Upper lobe of left lung (tissue), 6 donors: ENCODE measurements around the gene HAGHL. TPM values are rescaled to one million over a fixed set of nuclear protein-coding genes. Genes with fewer than 3 reads are reported as not detected.
A peak's percentile ranks its signal among the peaks of the same experiment; 100 is the strongest.

Source experiments
- ATAC-seq, 2 donors: fragments of 200-7000 bp; cut with Tn5 transposase; one replicate each; pipeline ENCODE4 v1.9.1; 2022; ENCODE audit warnings: mild to moderate bottlenecking in 2 of 2, moderate library complexity in 2 of 2; ENCODE audit not compliant: low FRiP score in 2 of 2
- DNase-seq, 2 donors: peaks; one replicate each; pipeline ENCODE4 v3.0.0-alpha.2; 2019 to 2020
- H3K27ac ChIP-seq, 4 donors: fragments of 200-600 bp; sonication (generic); one replicate each; pipeline ENCODE4 v1.5.1; 2016 to 2019
- H3K27me3 ChIP-seq, 4 donors: fragments of 200-600 bp; sonication (generic); one replicate each; pipeline ENCODE4 v1.5.1; 2017 to 2019
- H3K36me3 ChIP-seq, 4 donors: fragments of 200-600 bp; sonication (generic); one replicate each; pipeline ENCODE4 v1.5.1; 2016 to 2019
- H3K4me1 ChIP-seq, 4 donors: fragments of 200-600 bp; sonication (generic); one replicate each; pipeline ENCODE4 v1.5.1; 2018 to 2019
- H3K4me3 ChIP-seq, 4 donors: fragments of 200-600 bp; sonication (generic); one replicate each; pipeline ENCODE4 v1.5.1; 2017 to 2019; ENCODE audit warnings: mild to moderate bottlenecking in 2 of 4, moderate library complexity in 1 of 4
- H3K9me3 ChIP-seq, 4 donors: fragments of 200-600 bp; sonication (generic); one replicate each; pipeline ENCODE4 v1.5.1; 2018 to 2019
- CTCF ChIP-seq, 6 experiments: fragments of 450-650 bp in 4 of 6; fragments of 200-600 bp in 2 of 6; sonication (generic) in 2 of 6; IDR thresholded peaks; one replicate each; pipeline ENCODE4 v1.5.1; 2016 to 2019; ENCODE audit warnings: antibody characterized with exemption in 6 of 6
- EP300 ChIP-seq, 4 donors: sonication (generic); formaldehyde crosslinking; IDR thresholded peaks; one replicate each; pipeline ENCODE4 v1.5.1; 2017; ENCODE audit warnings: antibody characterized with exemption in 4 of 4, control low read depth in 2 of 4
- POLR2A ChIP-seq, 4 donors: fragments of 450-650 bp; IDR thresholded peaks; one replicate each; pipeline ENCODE4 v1.5.1; 2016 to 2017; ENCODE audit warnings: antibody characterized with exemption in 4 of 4, mild to moderate bottlenecking in 2 of 4
- POLR2AphosphoS5 ChIP-seq, 2 donors: sonication (generic); formaldehyde crosslinking; IDR thresholded peaks; one replicate each; pipeline ENCODE4 v1.5.1; 2017; ENCODE audit warnings: antibody characterized with exemption in 2 of 2
- WGBS, 2 donors: methylation state at CpG; one replicate each; pipeline ENCODE4 v1.1.5; 2017 to 2018; 5-methylcytosine and 5-hydroxymethylcytosine counted together
- total RNA-seq, 6 donors: library from RNA; depleted of rRNA in 4 of 6; stranded (reverse); fragments of >200 nt in 4 of 6; gene quantifications; one replicate each; pipeline versions ENCODE4 v1.1.0 to v1.2.1, GENCODE V29; 2016 to 2021
- donor health status: DM: no; HTN: no; CAD: no; lungs with moderate emphysema.
- donor health status: DM: no; HTN: yes; CAD: no; lungs with severe emphysema.

The HAGHL gene
- total RNA-seq, 6 donors from 2014 or later = 4.0 to 43.0 (median 13.5) TPM

GRCh38 chr16:730666-731509 is 4.0 kb downstream of the HAGHL start:
- H3K36me3 ChIP-seq = peaks cover 2 to 53% (median 31%) of the 10 kb centered on the region in 4 donors
- no peak overlapping the region for H3K4me3 ChIP-seq
- no peak overlapping the region for H3K27ac ChIP-seq
- peak in 1 of 2 donors; percentile 56 for DNase-seq
- ATAC-seq = no peak
- no peak for TF ChIP-seq POLR2AphosphoS5 (IDR thresholded peaks at IDR 0.05)
- no peak for TF ChIP-seq POLR2A (IDR thresholded peaks at IDR 0.05)
- TF ChIP-seq EP300 (IDR thresholded peaks at IDR 0.05) = no peak
- TF ChIP-seq CTCF (IDR thresholded peaks at IDR 0.05) = no peak
- peaks cover 20 to 32% (median 28%) of the 10 kb centered on the region in 4 donors for H3K4me1 ChIP-seq
- H3K9me3 ChIP-seq = no peaks in the 10 kb centered on the region
- 87 to 90% methylated on average over 13 to 19 of the region's 22 CpGs for WGBS, 2 donors
- H3K27me3 ChIP-seq = peaks cover 0 to 26% (median 17%) of the 10 kb centered on the region in 4 donors

- Histone ChIP-seq H3K4me1 (peaks cover 15 to 18% (median 17%) of the 10 kb centered on the region in 4 donors), H3K27ac (no peak overlapping the region), H3K36me3 (peaks cover 2 to 67% (median 46%) of the 10 kb centered on the region in 4 donors), H3K27me3 (peaks cover 0 to 11% (median 7%) of the 10 kb centered on the region in 4 donors), H3K9me3 (no peaks in the 10 kb centered on the region), H3K4me3 (no peak overlapping the region)
- TF ChIP-seq POLR2AphosphoS5 (IDR thresholded peaks at IDR 0.05) = no peak
- TF ChIP-seq POLR2A (IDR thresholded peaks at IDR 0.05) = no peak
- no peak for TF ChIP-seq EP300 (IDR thresholded peaks at IDR 0.05)
- no peak for TF ChIP-seq CTCF (IDR thresholded peaks at IDR 0.05)
- ATAC-seq = no peak
- DNase-seq = peak in 1 of 2 donors; percentile 52
- 97 to 98% methylated on average over 10 to 12 of the region's 12 CpGs for WGBS, 2 donors
Measured at GRCh38 chr16:732332-732731, 5.4 kb downstream of the HAGHL start.

GRCh38 chr16:732936-733335 is 6.0 kb downstream of the HAGHL start:
- peaks cover 9 to 12% (median 11%) of the 10 kb centered on the region in 4 donors for H3K4me1 ChIP-seq
- peaks cover 2 to 74% (median 49%) of the 10 kb centered on the region in 4 donors for H3K36me3 ChIP-seq
- peaks cover 0 to 5% (median 2%) of the 10 kb centered on the region in 4 donors for H3K27me3 ChIP-seq
- TF ChIP-seq CTCF (IDR thresholded peaks at IDR 0.05) = no peak
- no peak for TF ChIP-seq POLR2AphosphoS5 (IDR thresholded peaks at IDR 0.05)
- no peak for TF ChIP-seq EP300 (IDR thresholded peaks at IDR 0.05)
- TF ChIP-seq POLR2A (IDR thresholded peaks at IDR 0.05) = no peak
- 78 to 90% methylated on average over 3 to 13 of the region's 13 CpGs for WGBS, 2 donors
- no peak overlapping the region for H3K27ac ChIP-seq
- peak in 1 of 2 donors; percentile 77 for DNase-seq
- no peaks in the 10 kb centered on the region for H3K9me3 ChIP-seq
- no peak for ATAC-seq
- no peak overlapping the region for H3K4me3 ChIP-seq

GRCh38 chr16:733382-734207 is 6.7 kb downstream of the HAGHL start:
- WGBS, 2 donors = 92 to 98% methylated on average over 14 to 17 of the region's 34 CpGs
- Histone ChIP-seq H3K4me1 (peaks cover 3 to 5% (median 4%) of the 10 kb centered on the region in 4 donors), H3K9me3 (no peaks in the 10 kb centered on the region), H3K27me3 (no peaks in the 10 kb centered on the region), H3K4me3 (no peak overlapping the region), H3K27ac (no peak overlapping the region), H3K36me3 (peaks cover 2 to 77% (median 49%) of the 10 kb centered on the region in 4 donors)
- TF ChIP-seq POLR2A (IDR thresholded peaks at IDR 0.05) (no peak), CTCF (IDR thresholded peaks at IDR 0.05) (peak in 1 of 6 experiments; percentile 31)
- peak in 1 of 2 donors; percentile 85 for DNase-seq
- peak in 1 of 2 donors; percentile 26 for ATAC-seq
